Endothelial cell (in vitro differentiated cells): Measurements from ENCODE around the gene B4GAT1. TPM values are rescaled to one million over a fixed set of nuclear protein-coding genes. Genes with fewer than 3 reads are reported as not detected.

Experiments
- DNase-seq: peaks from one replicate; pipeline ENCODE4 v3.0.0; 2021; ENCODE audit warnings: low spot score
- H3K27ac Mint-ChIP-seq: one replicate; pipeline ENCODE4 v1.8.0; 2021; ENCODE audit warnings: mixed read lengths, inconsistent platforms; ENCODE audit not compliant: unreplicated experiment
- H3K27me3 Mint-ChIP-seq: one replicate; pipeline ENCODE4 v1.8.0; 2021; ENCODE audit warnings: mild to moderate bottlenecking, moderate library complexity, mixed read lengths, inconsistent platforms; ENCODE audit not compliant: unreplicated experiment
- H3K36me3 Mint-ChIP-seq: one replicate; pipeline ENCODE4 v1.8.0; 2021; ENCODE audit warnings: mild to moderate bottlenecking, low read depth, mixed read lengths, inconsistent platforms; ENCODE audit not compliant: unreplicated experiment
- H3K4me1 Mint-ChIP-seq: one replicate; pipeline ENCODE4 v1.8.0; 2021; ENCODE audit warnings: mild to moderate bottlenecking, mixed read lengths, inconsistent platforms; ENCODE audit not compliant: unreplicated experiment
- H3K4me3 Mint-ChIP-seq: one replicate; pipeline ENCODE4 v1.8.0; 2021; ENCODE audit warnings: mild to moderate bottlenecking, mixed read lengths, inconsistent platforms; ENCODE audit not compliant: unreplicated experiment
- H3K9me3 Mint-ChIP-seq: one replicate; pipeline ENCODE4 v1.8.0; 2021; ENCODE audit warnings: mixed read lengths, inconsistent platforms; ENCODE audit not compliant: unreplicated experiment
- CTCF ChIP-seq: fragments of 200-600 bp; sonication (generic); IDR thresholded peaks from one replicate; pipeline ENCODE4 v1.5.0; 2021; ENCODE audit warnings: antibody characterized with exemption; ENCODE audit not compliant: unreplicated experiment
- total RNA-seq: library from RNA; stranded (reverse); fragmentation: NEBNext Ultra II Directional; extraction: Animal tissue kit (Norgen Biotek cat#: 25700); gene quantifications from one replicate; pipeline ENCODE4 v1.2.1, GENCODE V29; 2021; ENCODE audit not compliant: unreplicated experiment

B4GAT1 gene
- total RNA-seq, 1 donor from 2014 or later = 21.4 TPM

DNA sequence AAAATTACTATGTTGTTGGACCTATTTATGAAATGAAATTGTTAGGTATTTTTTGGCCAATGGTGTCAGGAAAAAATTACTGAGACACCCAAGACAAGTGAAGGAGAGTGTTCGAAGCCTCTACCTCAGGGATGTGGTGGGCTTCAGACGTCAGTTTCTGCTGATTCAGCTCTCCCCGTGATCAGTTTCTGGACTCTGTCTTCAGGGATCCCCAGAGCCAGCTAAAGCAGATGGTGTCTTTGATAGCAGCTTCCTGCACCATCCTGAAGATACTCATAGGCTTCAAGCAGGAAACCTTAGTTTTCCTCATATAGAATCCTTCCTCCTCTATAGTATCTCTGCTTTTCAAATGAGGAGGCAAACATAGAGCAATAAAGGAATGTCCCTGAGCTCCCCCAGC lies 38.0 kb downstream of the B4GAT1 start:
- Mint-ChIP-seq H3K27ac (no peak overlapping the region), H3K4me1 (peaks cover 13% of the 10 kb centered on the region), H3K27me3 (peaks cover 16% of the 10 kb centered on the region)

DNA sequence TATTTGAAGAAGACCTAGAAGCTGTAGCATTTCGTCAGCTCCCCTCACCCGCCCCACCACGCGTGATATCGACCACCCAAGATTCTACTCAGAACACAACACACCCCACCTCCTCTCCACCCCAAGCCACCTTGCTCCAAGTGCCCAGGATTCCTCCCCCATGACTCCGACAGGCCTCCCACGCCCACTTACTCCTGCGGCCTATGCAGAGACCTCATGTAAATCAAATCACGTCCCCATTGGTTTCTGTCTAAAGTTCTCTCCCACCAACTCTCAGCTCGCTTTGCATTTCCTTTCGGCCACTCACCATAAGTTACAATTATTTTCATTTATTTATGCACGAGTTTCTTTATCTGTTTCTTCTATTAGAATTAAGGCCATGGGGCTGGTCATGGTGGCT lies 44.8 kb downstream of the B4GAT1 start:
- H3K9me3 Mint-ChIP-seq = no peaks in the 10 kb centered on the region
- H3K4me1 Mint-ChIP-seq = no peaks in the 10 kb centered on the region
- H3K4me3 Mint-ChIP-seq = no peak overlapping the region
- no peak for TF ChIP-seq CTCF
- no peaks in the 10 kb centered on the region for H3K27me3 Mint-ChIP-seq
- DNase-seq = no peak
- H3K36me3 Mint-ChIP-seq = no peaks in the 10 kb centered on the region
- no peak overlapping the region for H3K27ac Mint-ChIP-seq

More for the DNA sequence above, 38.0 kb downstream of the B4GAT1 start:
- DNase-seq = no peak
- TF ChIP-seq CTCF = no peak
- Mint-ChIP-seq H3K36me3 (no peaks in the 10 kb centered on the region), H3K9me3 (no peaks in the 10 kb centered on the region), H3K4me3 (no peak overlapping the region)

DNA sequence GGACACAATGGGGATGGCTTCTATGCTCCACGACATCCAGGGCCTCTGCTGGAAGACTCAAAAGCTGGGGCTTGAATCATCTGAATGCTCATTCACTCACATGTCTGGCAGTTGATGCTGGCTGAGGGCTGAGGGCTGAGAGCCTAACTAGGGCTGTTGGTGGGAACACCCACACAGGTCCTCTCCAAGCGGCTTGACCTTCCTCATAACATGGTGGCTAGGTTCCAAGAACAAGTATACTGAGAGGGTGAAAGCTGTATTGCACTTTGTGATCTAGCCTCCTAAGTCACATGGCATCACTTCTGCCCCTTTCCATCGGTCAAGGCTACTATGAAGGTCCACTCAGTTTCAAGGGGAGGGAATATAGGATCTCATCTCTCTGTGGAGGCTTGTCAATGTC lies 48.2 kb downstream of the B4GAT1 start:
- Mint-ChIP-seq H3K4me3 (no peak overlapping the region), H3K4me1 (no peaks in the 10 kb centered on the region), H3K9me3 (no peaks in the 10 kb centered on the region), H3K36me3 (no peaks in the 10 kb centered on the region), H3K27ac (no peak overlapping the region), H3K27me3 (peaks cover 5% of the 10 kb centered on the region)
- DNase-seq = no peak
- no peak for TF ChIP-seq CTCF

- Mint-ChIP-seq H3K9me3 (no peaks in the 10 kb centered on the region), H3K4me3 (no peak overlapping the region), H3K27me3 (peaks cover 13% of the 10 kb centered on the region), H3K4me1 (no peaks in the 10 kb centered on the region), H3K36me3 (peaks cover 3% of the 10 kb centered on the region), H3K27ac (no peak overlapping the region)
- DNase-seq = no peak
- no peak for TF ChIP-seq CTCF
Observed at GRCh38 chr11:66297610-66298009, 49.8 kb downstream of the B4GAT1 start.

Other genes with a start within 250 kb of the B4GAT1 start
- 35.1 TPM for gene KLC2, start 89.9 kb downstream of the B4GAT1 start, total RNA-seq
- gene RAB1B, start 79.0 kb downstream of the B4GAT1 start, total RNA-seq = 189 TPM
- 1.9 TPM for gene CNIH2, start 69.5 kb downstream of the B4GAT1 start, total RNA-seq
- 48.0 TPM for gene YIF1A, start 58.5 kb downstream of the B4GAT1 start, total RNA-seq
- gene TMEM151A, start 55.7 kb downstream of the B4GAT1 start, total RNA-seq = not detected
- gene CD248, start 30.6 kb downstream of the B4GAT1 start, total RNA-seq = 2.9 TPM
- gene RIN1, start 11.2 kb downstream of the B4GAT1 start, total RNA-seq = 4.8 TPM
- gene BRMS1, start 2.5 kb downstream of the B4GAT1 start, total RNA-seq = 38.4 TPM
- 5.7 TPM for gene SLC29A2, start 24.1 kb upstream of the B4GAT1 start, total RNA-seq
- gene NPAS4, start 73.4 kb upstream of the B4GAT1 start, total RNA-seq = not detected
- 73.0 TPM for gene MRPL11, start 91.2 kb upstream of the B4GAT1 start, total RNA-seq
- gene PELI3, start 119.3 kb upstream of the B4GAT1 start, total RNA-seq = 2.0 TPM
- 41.3 TPM for gene DPP3, start 132.8 kb upstream of the B4GAT1 start, total RNA-seq
- 35.8 TPM for gene BBS1, start 163.0 kb upstream of the B4GAT1 start, total RNA-seq
- 10.3 TPM for gene ZDHHC24, start 198.4 kb upstream of the B4GAT1 start, total RNA-seq
- gene ACTN3, start 199.3 kb upstream of the B4GAT1 start, total RNA-seq = 0.21 TPM
- gene CTSF, start 221.0 kb upstream of the B4GAT1 start, total RNA-seq = 9.2 TPM
- gene CCDC87, start 245.4 kb upstream of the B4GAT1 start, total RNA-seq = 0.54 TPM
- 51.2 TPM for gene CCS, start 245.6 kb upstream of the B4GAT1 start, total RNA-seq